Fibroblast of pulmonary artery (primary cell): Measurements from ENCODE around the gene KCNQ4.

Experiments
- DNase-seq: peaks from one replicate; pipeline ENCODE4 v3.0.0-alpha.2; 2010; ENCODE audit warnings: low read depth
- H3K4me3 ChIP-seq: replicated peaks from 2 replicates; pipeline ENCODE4 v1.5.1; 2011; ENCODE audit warnings: low read depth, mild to moderate bottlenecking, control low read depth, low read length, moderate library complexity
- CTCF ChIP-seq: IDR thresholded peaks from 2 replicates; pipeline ENCODE4 v1.5.1; 2011; ENCODE audit warnings: mild to moderate bottlenecking, control low read depth, low read length, inconsistent platforms; ENCODE audit errors: missing control alignments

Gene KCNQ4

GRCh38 chr1:40802742-40803113 lies 19.1 kb downstream of the KCNQ4 start:
- TF ChIP-seq CTCF = no peak
- no peak overlapping the region for H3K4me3 ChIP-seq
- no peak for DNase-seq

GRCh38 chr1:40803447-40803846 lies 19.9 kb downstream of the KCNQ4 start:
- no peak for TF ChIP-seq CTCF
- DNase-seq = no peak
- no peak overlapping the region for H3K4me3 ChIP-seq

- no peak overlapping the region for H3K4me3 ChIP-seq
- no peak for DNase-seq
- TF ChIP-seq CTCF = no peak
Measured at GRCh38 chr1:40803902-40804301, 20.3 kb downstream of the KCNQ4 start.

GRCh38 chr1:40806240-40806639 lies 22.7 kb downstream of the KCNQ4 start:
- no peak for TF ChIP-seq CTCF
- DNase-seq = no peak
- no peak overlapping the region for H3K4me3 ChIP-seq

- no peak overlapping the region for H3K4me3 ChIP-seq
- no peak for TF ChIP-seq CTCF
- no peak for DNase-seq
Measured at GRCh38 chr1:40806731-40807695, 23.4 kb downstream of the KCNQ4 start.

- no peak overlapping the region for H3K4me3 ChIP-seq
- no peak for DNase-seq
- TF ChIP-seq CTCF = no peak
Measured at GRCh38 chr1:40808002-40808401, 24.4 kb downstream of the KCNQ4 start.

GRCh38 chr1:40808444-40808843 lies 24.9 kb downstream of the KCNQ4 start:
- no peak for TF ChIP-seq CTCF
- no peak overlapping the region for H3K4me3 ChIP-seq
- no peak for DNase-seq
